ENCODE data around the gene LRRC28. TPM values are rescaled to one million over a fixed set of nuclear protein-coding genes. Genes with fewer than 3 reads are reported as not detected.

The LRRC28 gene
- total and polyA plus RNA-seq, 3 donors from 2014 or later = 78.9 to 100.0 (median 97.1) TPM

GRCh38 chr15:99326235-99326634 is 75.0 kb downstream of the LRRC28 start:
- intact Hi-C loops (cut with DNase I; ENCODE audit: low total_unique reads) = no loop called here
- no peak overlapping the region for H3K27ac ChIP-seq
- H3K4me3 ChIP-seq = no peak overlapping the region
- no peaks in the 10 kb centered on the region for H3K9me3 ChIP-seq
- no peaks in the 10 kb centered on the region for H3K27me3 ChIP-seq
- no peaks in the 10 kb centered on the region for H3K36me3 ChIP-seq (ENCODE audit: low read depth, missing control alignments)
- no peaks in the 10 kb centered on the region for H3K4me1 ChIP-seq
- TF ChIP-seq, protein P1, sequence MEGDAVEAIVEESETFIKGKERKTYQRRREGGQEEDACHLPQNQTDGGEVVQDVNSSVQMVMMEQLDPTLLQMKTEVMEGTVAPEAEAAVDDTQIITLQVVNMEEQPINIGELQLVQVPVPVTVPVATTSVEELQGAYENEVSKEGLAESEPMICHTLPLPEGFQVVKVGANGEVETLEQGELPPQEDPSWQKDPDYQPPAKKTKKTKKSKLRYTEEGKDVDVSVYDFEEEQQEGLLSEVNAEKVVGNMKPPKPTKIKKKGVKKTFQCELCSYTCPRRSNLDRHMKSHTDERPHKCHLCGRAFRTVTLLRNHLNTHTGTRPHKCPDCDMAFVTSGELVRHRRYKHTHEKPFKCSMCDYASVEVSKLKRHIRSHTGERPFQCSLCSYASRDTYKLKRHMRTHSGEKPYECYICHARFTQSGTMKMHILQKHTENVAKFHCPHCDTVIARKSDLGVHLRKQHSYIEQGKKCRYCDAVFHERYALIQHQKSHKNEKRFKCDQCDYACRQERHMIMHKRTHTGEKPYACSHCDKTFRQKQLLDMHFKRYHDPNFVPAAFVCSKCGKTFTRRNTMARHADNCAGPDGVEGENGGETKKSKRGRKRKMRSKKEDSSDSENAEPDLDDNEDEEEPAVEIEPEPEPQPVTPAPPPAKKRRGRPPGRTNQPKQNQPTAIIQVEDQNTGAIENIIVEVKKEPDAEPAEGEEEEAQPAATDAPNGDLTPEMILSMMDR (IDR thresholded peaks at IDR 0.05) = no peak
- TF ChIP-seq POLR2A (IDR thresholded peaks at IDR 0.05) = no peak
- WGBS, 2 donors = 94 to 100% methylated on average over 1 of the region's 1 CpG
- DNase-seq = no peak

- Histone ChIP-seq H3K36me3 (ENCODE audit: low read depth, missing control alignments) (no peaks in the 10 kb centered on the region), H3K27me3 (no peaks in the 10 kb centered on the region), H3K27ac (no peak overlapping the region), H3K4me1 (no peaks in the 10 kb centered on the region), H3K4me3 (no peak overlapping the region), H3K9me3 (no peaks in the 10 kb centered on the region)
- intact Hi-C loops (cut with DNase I; ENCODE audit: low total_unique reads) = no loop called here
- no peak for DNase-seq
- WGBS, 2 donors = 90 to 93% methylated on average over 7 of the region's 7 CpGs
- TF ChIP-seq, protein P1 (IDR thresholded peaks at IDR 0.05) = no peak
- TF ChIP-seq POLR2A (IDR thresholded peaks at IDR 0.05) = no peak
These were observed 77.1 kb downstream of the LRRC28 start for GRCh38 chr15:99328106-99329072.

GRCh38 chr15:99331381-99331780 is 80.1 kb downstream of the LRRC28 start:
- H3K27me3 ChIP-seq = no peaks in the 10 kb centered on the region
- H3K4me1 ChIP-seq = no peaks in the 10 kb centered on the region
- intact Hi-C loops (cut with DNase I; ENCODE audit: low total_unique reads) = no loop called here
- no peak for DNase-seq
- WGBS, 2 donors = 93 to 96% methylated on average over 2 of the region's 2 CpGs
- no peak overlapping the region for H3K27ac ChIP-seq
- H3K4me3 ChIP-seq = no peak overlapping the region
- no peaks in the 10 kb centered on the region for H3K9me3 ChIP-seq
- no peaks in the 10 kb centered on the region for H3K36me3 ChIP-seq (ENCODE audit: low read depth, missing control alignments)
- TF ChIP-seq, protein P1 (IDR thresholded peaks at IDR 0.05) = no peak
- TF ChIP-seq POLR2A (IDR thresholded peaks at IDR 0.05) = no peak

DNA sequence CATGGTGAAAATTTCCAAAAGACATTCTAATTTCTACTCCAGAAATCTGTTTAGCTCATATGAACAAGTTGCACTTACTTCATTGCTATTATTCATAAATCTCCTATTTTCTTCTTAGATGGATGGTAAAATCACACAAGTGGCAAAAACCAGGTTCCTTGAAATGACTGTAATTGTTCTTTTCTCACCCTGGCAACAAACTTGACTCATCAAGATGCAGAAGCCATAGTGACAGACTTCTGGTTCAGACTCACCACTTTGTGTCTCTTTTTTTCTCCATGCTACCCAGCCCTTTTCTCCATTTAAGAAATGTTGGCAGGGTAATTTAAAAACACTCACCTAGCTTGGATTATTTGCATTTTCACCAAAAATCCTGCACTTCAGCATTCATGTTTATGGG is 82.1 kb downstream of the LRRC28 start:
- no peak for DNase-seq
- intact Hi-C loops (cut with DNase I; ENCODE audit: low total_unique reads) = no loop called here
- TF ChIP-seq, protein P1 (IDR thresholded peaks at IDR 0.05) = no peak
- TF ChIP-seq POLR2A (IDR thresholded peaks at IDR 0.05) = no peak
- H3K27me3 ChIP-seq = no peaks in the 10 kb centered on the region
- H3K27ac ChIP-seq = no peak overlapping the region
- no peaks in the 10 kb centered on the region for H3K9me3 ChIP-seq
- no peak overlapping the region for H3K4me3 ChIP-seq
- H3K4me1 ChIP-seq = no peaks in the 10 kb centered on the region
- H3K36me3 ChIP-seq (ENCODE audit: low read depth, missing control alignments) = no peaks in the 10 kb centered on the region
